Measurements from ENCODE around the gene SH3YL1. TPM values are rescaled to one million over a fixed set of nuclear protein-coding genes. Genes with fewer than 3 reads are reported as not detected.
A peak's percentile ranks its signal among the peaks of the same experiment; 100 is the strongest.
"Not testable (repeated sequence)": the region's sequence is repeated elsewhere in the genome, so short reads cannot be mapped to it uniquely, and the experiment has no call there.

The SH3YL1 gene
- total RNA-seq, 1 donor from 2014 or later, result 34.7 TPM

DNA sequence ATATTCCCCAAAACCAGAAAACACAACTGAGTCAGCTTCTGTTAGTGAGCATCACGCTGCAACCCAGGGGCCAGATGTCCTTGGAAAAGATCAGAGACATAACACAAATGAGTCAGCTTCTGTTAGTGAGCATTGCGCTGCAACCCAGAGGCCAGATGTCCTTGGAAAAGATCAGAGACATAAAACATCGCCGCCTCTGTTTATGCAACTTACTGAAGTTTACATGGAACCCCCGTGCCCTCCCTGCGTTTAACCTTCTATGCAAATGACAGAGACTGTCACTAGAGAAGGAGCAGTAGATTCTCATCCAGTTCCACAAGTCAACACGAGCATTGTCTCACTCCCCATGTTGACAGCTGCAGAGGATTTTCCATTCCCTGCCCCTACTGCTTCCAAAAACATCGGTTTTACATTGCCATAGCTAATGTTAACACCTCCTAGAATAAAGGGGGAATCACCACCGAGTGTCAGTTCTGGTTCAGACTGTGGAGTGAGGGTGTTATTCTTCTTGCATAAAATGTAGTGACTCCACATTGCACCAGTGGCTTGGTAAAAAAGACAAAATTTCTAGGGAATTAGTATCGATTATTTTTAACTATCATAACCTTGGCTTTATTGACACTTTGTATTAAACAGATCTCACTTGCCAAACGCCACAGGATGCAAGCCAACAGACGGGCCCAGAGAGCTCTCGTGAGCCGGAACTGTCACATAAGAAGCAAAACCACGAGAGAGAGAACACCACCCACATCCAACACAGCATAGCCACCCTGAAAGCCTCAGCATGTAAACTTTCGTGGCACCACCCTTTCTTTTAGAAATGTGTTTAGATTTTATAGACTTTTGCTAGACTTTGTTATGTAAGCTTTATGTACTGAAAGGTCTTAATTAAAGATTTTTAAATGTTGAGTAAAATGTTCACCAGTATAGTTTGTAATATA lies 87.7 kb downstream of the SH3YL1 start:
- peak overlapping the region; percentile 43 for H3K4me3 Mint-ChIP-seq (ENCODE audit: low read depth)
- H3K27ac Mint-ChIP-seq, result peak overlapping the region; percentile 34
- peaks cover 8% of the 10 kb centered on the region for H3K9me3 Mint-ChIP-seq
- peaks cover 30% of the 10 kb centered on the region for H3K4me1 Mint-ChIP-seq (ENCODE audit: low read depth)
- intact Hi-C loops (cut with micrococcal nuclease), result loop anchor here (1.0 kb wide), 1 partner anchor 53 kb away; no protein-coding TSS in a partner anchor
- H3K27me3 Mint-ChIP-seq (ENCODE audit: low read depth), result peaks cover 2% of the 10 kb centered on the region
- DNase-seq (ENCODE audit: low spot score), result peak; percentile 38
- no peaks in the 10 kb centered on the region for H3K36me3 Mint-ChIP-seq (ENCODE audit: low read depth)

DNA sequence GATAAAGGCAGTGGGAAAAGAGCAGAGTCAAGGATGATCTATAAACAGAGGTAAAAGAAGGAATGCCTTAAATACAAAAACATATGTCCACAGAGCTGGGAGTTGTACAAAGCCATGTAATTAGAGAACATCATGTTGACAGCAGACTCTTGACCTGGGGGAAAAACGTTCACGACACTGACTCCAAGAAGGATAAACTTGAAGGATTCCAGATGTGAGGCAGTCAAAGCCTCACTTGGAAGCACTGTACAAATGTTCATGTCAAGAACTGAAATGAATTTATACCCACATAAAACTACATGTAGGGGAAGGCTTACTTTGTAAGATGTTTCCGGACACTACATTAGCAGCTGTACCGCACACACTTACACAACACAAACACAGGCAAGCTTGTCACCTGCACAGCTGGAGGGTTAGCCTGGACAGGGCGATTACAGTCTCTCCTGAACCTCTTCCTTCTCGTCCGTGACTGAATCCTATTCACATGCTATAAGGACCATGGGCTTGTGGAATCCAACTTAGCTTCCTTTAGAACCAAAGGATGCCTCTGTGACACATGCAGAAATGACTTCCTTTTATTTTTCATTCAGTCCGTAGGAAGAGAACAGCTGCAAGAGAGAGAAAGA lies 88.6 kb downstream of the SH3YL1 start:
- Mint-ChIP-seq H3K4me1 (ENCODE audit: low read depth) (peaks cover 30% of the 10 kb centered on the region), H3K9me3 (no peaks in the 10 kb centered on the region), H3K27ac (peak overlapping the region; percentile 14), H3K4me3 (ENCODE audit: low read depth) (peak overlapping the region; percentile 22), H3K27me3 (ENCODE audit: low read depth) (peaks cover 2% of the 10 kb centered on the region), H3K36me3 (ENCODE audit: low read depth) (no peaks in the 10 kb centered on the region)
- intact Hi-C loops (cut with micrococcal nuclease), result no loop called here
- DNase-seq (ENCODE audit: low spot score), result no peak

DNA sequence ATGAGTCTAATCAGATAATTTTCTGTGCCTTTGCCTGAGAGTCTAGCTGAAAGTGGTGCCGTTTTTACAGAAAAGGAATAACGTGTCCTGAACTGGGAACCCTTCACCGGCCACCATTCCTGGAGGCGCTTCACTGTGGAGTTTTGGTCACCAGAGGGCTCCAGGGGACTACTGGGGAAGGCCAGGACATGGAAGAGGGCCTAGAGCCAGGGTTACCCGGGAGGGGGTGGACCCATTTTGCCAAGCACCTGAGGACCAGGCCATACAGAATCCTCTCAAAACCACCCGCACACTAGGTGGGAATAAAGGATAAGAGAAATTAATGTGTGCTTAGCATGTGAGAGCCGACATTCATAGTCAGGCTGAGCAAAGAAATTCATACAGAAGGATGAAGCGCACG lies 91.7 kb downstream of the SH3YL1 start:
- H3K4me1 Mint-ChIP-seq (ENCODE audit: low read depth), result peaks cover 21% of the 10 kb centered on the region
- H3K4me3 Mint-ChIP-seq (ENCODE audit: low read depth); DNase-seq (ENCODE audit: low spot score); H3K36me3 Mint-ChIP-seq (ENCODE audit: low read depth); H3K27ac Mint-ChIP-seq; H3K9me3 Mint-ChIP-seq; intact Hi-C loops (cut with micrococcal nuclease); H3K27me3 Mint-ChIP-seq (ENCODE audit: low read depth): not testable (repeated sequence)

DNA sequence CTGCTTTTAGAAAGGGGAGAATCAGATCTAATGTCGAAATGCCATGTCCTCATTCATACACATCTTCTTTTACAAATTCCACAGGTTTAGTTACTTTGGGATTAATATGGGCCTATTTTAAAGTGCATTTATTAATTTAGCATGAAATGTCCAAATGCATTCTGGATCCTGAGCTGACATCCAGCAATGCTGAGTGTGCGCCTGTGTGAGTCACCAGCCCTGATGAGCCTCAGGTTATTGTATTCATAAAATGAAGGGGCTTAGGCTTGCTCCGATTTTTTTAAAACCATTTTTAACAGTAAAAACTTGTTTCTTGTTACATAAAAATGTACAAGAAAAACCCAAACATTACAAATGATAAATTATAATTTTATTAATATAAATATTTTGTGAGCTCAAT lies 94.1 kb downstream of the SH3YL1 start:
- Mint-ChIP-seq H3K27ac (no peak overlapping the region), H3K27me3 (ENCODE audit: low read depth) (peaks cover 7% of the 10 kb centered on the region), H3K36me3 (ENCODE audit: low read depth) (no peaks in the 10 kb centered on the region), H3K9me3 (peaks cover 4% of the 10 kb centered on the region), H3K4me1 (ENCODE audit: low read depth) (no peaks in the 10 kb centered on the region), H3K4me3 (ENCODE audit: low read depth) (no peak overlapping the region)
- intact Hi-C loops (cut with micrococcal nuclease), result no loop called here
- no peak for DNase-seq (ENCODE audit: low spot score)

Other genes starting within 250 kb of the SH3YL1 start
- gene FAM110C, start 217.5 kb downstream of the SH3YL1 start, total RNA-seq, result 5.3 and 5.7 TPM in 2 replicates
- 168 and 177 TPM in 2 replicates for gene ACP1, start 915 bp upstream of the SH3YL1 start, total RNA-seq
- gene ALKAL2, start 24.1 kb upstream of the SH3YL1 start, total RNA-seq, result 16.3 and 17.6 TPM in 2 replicates